Small intestine (tissue), 7 donors: Measurements from ENCODE around the gene CAMK2B. TPM values are rescaled to one million over a fixed set of nuclear protein-coding genes. Genes with fewer than 3 reads are reported as not detected.

Source experiments
- DNase-seq, 2 donors: peaks; one replicate each; pipeline versions ENCODE4 v3.0.0 to v3.0.0-alpha.2; 2013
- FAIRE-seq: peaks from 2 replicates; lab custom pipeline; 2012; peaks lifted over from hg19 to GRCh38; lab: Jason Lieb, UNC
- H3K27ac ChIP-seq, 3 donors: one replicate each; pipeline ENCODE4 v1.5.1; 2013; ENCODE audit warnings: low read length in 2 of 3, mild to moderate bottlenecking in 2 of 3, control low read depth in 1 of 3, inconsistent platforms in 1 of 3, low read depth in 1 of 3, moderate library complexity in 1 of 3
- H3K27me3 ChIP-seq, 3 donors: one replicate each; pipeline ENCODE4 v1.6.1; 2013; ENCODE audit warnings: low read length in 3 of 3, inconsistent platforms in 1 of 3; ENCODE audit not compliant: control insufficient read depth in 3 of 3, insufficient read depth in 3 of 3
- H3K36me3 ChIP-seq, 3 donors: one replicate each; pipeline ENCODE4 v1.6.1; 2013; ENCODE audit warnings: low read length in 3 of 3, inconsistent platforms in 1 of 3, low read depth in 1 of 3, mild to moderate bottlenecking in 1 of 3, moderate library complexity in 1 of 3; ENCODE audit not compliant: control insufficient read depth in 3 of 3, insufficient read depth in 2 of 3
- H3K4me1 ChIP-seq, 3 donors: one replicate each; pipeline ENCODE4 v1.6.1; 2013; ENCODE audit warnings: low read length in 2 of 3, inconsistent platforms in 1 of 3, low read depth in 1 of 3, mild to moderate bottlenecking in 1 of 3, moderate library complexity in 1 of 3; ENCODE audit not compliant: control insufficient read depth in 3 of 3, insufficient read depth in 2 of 3
- H3K4me3 ChIP-seq, 3 donors: one replicate each; pipeline ENCODE4 v1.5.1; 2013; ENCODE audit warnings: low read length in 3 of 3, control low read depth in 1 of 3, inconsistent platforms in 1 of 3, low read depth in 1 of 3, mild to moderate bottlenecking in 1 of 3, moderate library complexity in 1 of 3
- H3K9me3 ChIP-seq, 2 donors: one replicate each; pipeline ENCODE4 v1.6.1; 2013; ENCODE audit warnings: low read depth in 1 of 2, low read length in 1 of 2; ENCODE audit not compliant: control insufficient read depth in 2 of 2, insufficient read depth in 1 of 2
- WGBS, 3 donors: extraction: QIAGEN DNeasy Blood & Tissue Kit; methylation state at CpG; one replicate each; pipeline ENCODE4 v1.1.7; 2013; 5-methylcytosine and 5-hydroxymethylcytosine counted together
- polyA plus RNA-seq, 4 donors: library from polyadenylated mRNA; stranded (reverse) in 3 of 4; unstranded in 1 of 4; fragments of 200-250 nt in 3 of 4; fragments of 120-200 nt in 1 of 4; gene quantifications; one replicate each; pipeline versions ENCODE4 v1.2.1 to v1.2.3, GENCODE V29; 2013
- donor health status: healthy with polysubstance abuse.
- donor health status: control.
- donor health status: control.
- donor health status: Bipolar disorder and iron deficiency.
- donor health status: healthy.

Gene CAMK2B
- polyA plus RNA-seq, 4 donors: 1.3 to 1.8 (median 1.5) TPM

DNA sequence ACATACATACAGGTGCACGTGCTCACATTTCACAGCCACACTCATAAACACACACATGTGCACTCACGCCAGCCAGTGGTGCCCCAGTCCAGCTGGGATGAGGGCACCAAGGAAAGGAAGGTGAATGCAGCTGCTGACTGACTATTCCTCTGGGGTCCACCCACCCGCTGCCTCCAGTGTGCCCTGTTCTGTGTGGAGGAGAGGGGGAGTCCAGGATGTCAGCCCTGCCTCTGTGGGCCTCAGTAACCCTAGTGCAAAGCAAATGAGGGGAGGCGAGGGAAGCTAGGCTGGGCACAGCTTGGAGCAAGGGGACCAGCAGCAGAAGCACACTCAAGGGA is 67.0 kb downstream of the CAMK2B start:
- Histone ChIP-seq H3K4me3 (no peak overlapping the region), H3K9me3 (no peaks in the 10 kb centered on the region), H3K27me3 (peaks cover 0 to under 1% (median 0%) of the 10 kb centered on the region in 3 donors), H3K27ac (no peak overlapping the region), H3K36me3 (no peaks in the 10 kb centered on the region), H3K4me1 (no peaks in the 10 kb centered on the region)
- FAIRE-seq (no peak), DNase-seq (no peak)
- 73 to 91% (median 80%) methylated on average over 4 of the region's 4 CpGs for WGBS, 3 donors

DNA sequence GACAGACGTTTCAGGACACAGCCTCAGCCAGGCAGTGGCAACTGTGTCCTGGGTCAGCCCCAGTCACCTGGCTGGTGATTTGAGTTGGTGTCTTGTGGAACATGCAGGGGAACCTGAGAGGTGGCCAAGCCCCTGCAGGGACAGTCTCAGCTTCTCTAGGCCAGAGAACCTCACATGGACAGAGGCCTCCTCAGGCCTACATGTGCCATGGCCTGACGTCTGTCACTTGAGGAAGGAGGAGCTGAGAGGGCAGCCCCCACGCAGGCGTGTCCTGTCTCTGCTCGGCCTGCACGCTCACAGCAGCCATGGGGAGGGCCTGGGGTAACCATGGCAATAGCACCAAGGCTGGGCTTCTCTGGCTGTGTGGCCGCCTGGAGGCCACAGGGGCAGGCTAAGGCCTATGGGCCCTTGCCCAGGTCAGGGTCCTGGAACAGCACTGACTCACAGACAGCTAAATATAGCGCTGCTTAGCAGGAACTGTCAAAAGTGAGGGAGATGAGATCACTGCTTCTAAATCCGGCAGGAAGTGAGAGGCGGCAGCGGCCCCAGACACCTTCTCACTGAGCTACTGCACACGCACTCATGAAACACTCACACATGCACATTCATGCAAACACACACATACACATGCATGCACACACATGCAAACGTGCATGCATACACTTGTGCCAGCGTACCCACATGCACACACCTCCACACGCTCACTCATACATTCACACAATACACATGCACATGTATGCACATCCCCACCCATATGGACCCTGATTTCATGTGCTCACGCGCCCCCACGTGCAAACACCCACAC is 67.6 kb downstream of the CAMK2B start:
- Histone ChIP-seq H3K27ac (peak overlapping the region; percentile 1 to 75 (median 20)), H3K4me3 (no peak overlapping the region), H3K4me1 (no peaks in the 10 kb centered on the region), H3K27me3 (no peaks in the 10 kb centered on the region), H3K9me3 (no peaks in the 10 kb centered on the region), H3K36me3 (no peaks in the 10 kb centered on the region)
- DNase-seq (peak; percentile 36 to 44), FAIRE-seq (no peak)
- WGBS, 3 donors: 41 to 77% (median 50%) methylated on average over 18 of the region's 18 CpGs

GRCh38 chr7:44257213-44257612 is 68.2 kb downstream of the CAMK2B start:
- H3K27me3 ChIP-seq: no peaks in the 10 kb centered on the region
- H3K4me3 ChIP-seq: no peak overlapping the region
- no peaks in the 10 kb centered on the region for H3K4me1 ChIP-seq
- DNase-seq (no peak), FAIRE-seq (no peak)
- WGBS, 3 donors: 86 to 92% (median 90%) methylated on average over 6 of the region's 6 CpGs
- no peaks in the 10 kb centered on the region for H3K9me3 ChIP-seq
- H3K27ac ChIP-seq: peak overlapping the region in 2 of 3 donors; percentile 1 to 75
- no peaks in the 10 kb centered on the region for H3K36me3 ChIP-seq

- Histone ChIP-seq H3K36me3 (no peaks in the 10 kb centered on the region), H3K9me3 (no peaks in the 10 kb centered on the region), H3K27me3 (no peaks in the 10 kb centered on the region), H3K4me3 (no peak overlapping the region), H3K4me1 (no peaks in the 10 kb centered on the region), H3K27ac (no peak overlapping the region)
- WGBS, 3 donors: 91 to 94% (median 92%) methylated on average over 5 of the region's 5 CpGs
- no peak for FAIRE-seq
- DNase-seq: no peak
Observed at GRCh38 chr7:44256459-44256858, 68.9 kb downstream of the CAMK2B start.

GRCh38 chr7:44251881-44252280 is 73.5 kb downstream of the CAMK2B start:
- DNase-seq: no peak
- no peaks in the 10 kb centered on the region for H3K36me3 ChIP-seq
- no peaks in the 10 kb centered on the region for H3K27me3 ChIP-seq
- no peaks in the 10 kb centered on the region for H3K4me1 ChIP-seq
- H3K27ac ChIP-seq: no peak overlapping the region
- no peaks in the 10 kb centered on the region for H3K9me3 ChIP-seq
- FAIRE-seq: no peak
- WGBS, 3 donors: 90% methylated on average over 12 of the region's 12 CpGs
- H3K4me3 ChIP-seq: no peak overlapping the region

DNA sequence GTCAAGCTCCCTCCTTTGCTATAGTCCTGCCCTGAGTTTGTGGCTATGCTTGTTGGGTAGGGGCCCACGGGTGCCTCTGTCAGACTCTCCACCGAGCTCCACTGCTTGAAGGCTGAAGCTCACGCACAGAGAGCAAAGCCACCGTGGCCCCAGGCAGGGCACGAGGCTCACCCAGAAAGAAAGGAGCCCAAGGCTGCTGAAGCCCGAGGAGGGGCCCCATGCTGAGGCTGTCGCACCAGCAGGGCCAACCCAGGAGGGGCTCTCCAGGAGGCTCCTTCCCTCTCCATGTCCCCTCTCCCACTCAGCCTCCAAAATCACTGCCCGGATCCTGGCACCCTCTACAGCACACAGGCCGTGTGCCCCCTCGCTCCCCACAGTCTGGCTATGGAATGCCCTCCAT is 74.1 kb downstream of the CAMK2B start:
- FAIRE-seq: no peak
- Histone ChIP-seq H3K4me3 (no peak overlapping the region), H3K27me3 (no peaks in the 10 kb centered on the region), H3K36me3 (no peaks in the 10 kb centered on the region), H3K4me1 (no peaks in the 10 kb centered on the region), H3K27ac (no peak overlapping the region), H3K9me3 (no peaks in the 10 kb centered on the region)
- DNase-seq: no peak
- 83 to 94% (median 91%) methylated on average over 7 to 10 of the region's 10 CpGs for WGBS, 3 donors

DNA sequence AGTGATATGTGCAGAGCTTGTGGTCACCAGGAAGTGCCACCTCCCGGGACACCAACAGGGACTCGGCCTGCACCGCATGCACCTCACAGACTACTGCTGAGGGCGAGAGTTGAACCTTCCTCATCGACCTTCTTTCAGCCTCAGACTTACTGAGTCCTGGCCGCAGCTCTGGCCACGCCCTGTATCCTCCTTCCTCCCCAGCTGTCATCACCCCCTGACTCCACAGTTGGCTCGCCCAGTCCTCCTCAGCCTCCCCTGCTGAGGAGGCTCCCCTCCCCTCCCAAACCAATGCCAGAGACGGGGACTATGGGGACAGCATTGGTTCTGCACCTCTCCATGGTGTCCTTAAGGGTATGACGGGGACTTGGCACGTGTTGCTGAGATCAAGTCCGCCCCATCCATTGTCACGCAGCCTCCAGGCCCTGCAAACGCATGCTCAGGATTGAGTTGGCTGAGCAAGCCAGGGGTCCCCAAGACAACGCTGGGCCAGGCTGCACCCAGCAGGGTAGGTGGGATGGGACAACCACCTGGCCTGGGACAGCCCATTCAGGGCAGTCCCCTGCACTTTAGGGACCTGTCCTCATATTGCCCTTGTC is 75.7 kb downstream of the CAMK2B start:
- no peak overlapping the region for H3K4me3 ChIP-seq
- no peaks in the 10 kb centered on the region for H3K27me3 ChIP-seq
- no peaks in the 10 kb centered on the region for H3K9me3 ChIP-seq
- H3K36me3 ChIP-seq: no peaks in the 10 kb centered on the region
- no peaks in the 10 kb centered on the region for H3K4me1 ChIP-seq
- H3K27ac ChIP-seq: no peak overlapping the region
- WGBS, 3 donors: 75 to 80% (median 78%) methylated on average over 15 of the region's 15 CpGs
- FAIRE-seq: no peak
- DNase-seq: no peak

GRCh38 chr7:44247868-44248651 is 77.3 kb downstream of the CAMK2B start:
- no peaks in the 10 kb centered on the region for H3K9me3 ChIP-seq
- 70 to 81% (median 81%) methylated on average over 10 of the region's 10 CpGs for WGBS, 3 donors
- no peak for FAIRE-seq

More at GRCh38 chr7:44247868-44248651, 77.3 kb downstream of the CAMK2B start:
- Histone ChIP-seq H3K36me3 (no peaks in the 10 kb centered on the region), H3K27me3 (no peaks in the 10 kb centered on the region), H3K27ac (no peak overlapping the region), H3K4me1 (no peaks in the 10 kb centered on the region), H3K4me3 (no peak overlapping the region)
- DNase-seq: no peak
